GM12892 (cell line): ENCODE results near the gene DAG1.

ENCODE experiments used
- POLR2A ChIP-seq: IDR thresholded peaks from 2 replicates; pipeline ENCODE4 v1.6.1; 2011; ENCODE audit warnings: low read depth, low read length, control low read depth
- TAF1 ChIP-seq: IDR thresholded peaks from 2 replicates; pipeline ENCODE4 v1.6.1; 2011; ENCODE audit warnings: low read depth, mild to moderate bottlenecking, control low read depth, low read length, borderline replicate concordance

DNA sequence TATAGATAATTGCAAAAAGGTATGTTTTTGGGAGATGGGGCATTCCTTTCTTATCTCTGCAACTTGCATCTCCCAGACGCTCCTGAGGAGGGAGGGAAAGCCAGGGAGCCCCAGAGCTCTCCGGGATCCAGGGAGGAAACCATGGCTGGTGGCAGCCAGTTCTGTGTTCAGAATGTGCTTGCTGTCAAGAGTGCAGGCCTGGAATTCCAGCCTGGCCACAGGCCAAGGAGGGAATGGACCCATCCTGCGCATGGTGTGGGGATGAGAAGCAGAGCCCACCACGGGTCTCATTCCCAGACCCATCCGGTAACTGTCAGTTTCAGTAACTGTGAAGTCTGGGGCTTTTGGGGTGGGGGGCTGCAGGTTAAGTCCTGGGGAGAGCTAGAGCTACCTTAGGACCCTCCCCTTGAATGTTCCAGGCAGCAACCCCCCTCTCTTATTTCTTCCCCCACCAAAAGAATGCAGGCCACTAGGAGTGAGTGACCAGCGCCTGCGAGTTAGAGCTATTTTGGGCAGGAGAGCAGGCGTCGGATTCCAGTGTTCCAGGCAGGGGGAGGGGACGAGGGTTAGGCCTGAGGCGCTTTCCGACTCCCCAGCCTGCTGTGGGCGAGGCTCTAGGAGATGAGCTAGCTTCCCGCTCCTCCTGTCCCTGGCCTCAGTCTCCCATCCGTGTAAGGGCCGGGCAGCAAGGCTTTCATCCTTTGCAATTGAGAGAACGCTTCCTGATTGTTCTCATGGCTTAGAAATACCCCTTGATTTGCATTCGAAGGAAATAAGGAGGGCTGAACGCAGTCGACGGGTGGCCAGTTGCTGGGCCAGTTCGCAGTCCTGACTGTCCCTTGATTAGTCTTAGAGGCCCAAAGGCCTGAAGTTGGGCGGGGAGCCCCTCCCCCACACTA lies 781 bp upstream of the DAG1 start:
- TF ChIP-seq POLR2A (no peak), TAF1 (0 out of 2 replicates have a peak, but pooled peaks have one; percentile 18)
